GM19463 (cell line): Measurements from ENCODE around the gene SMC3.
"Not testable (repeated sequence)": the region's sequence is repeated elsewhere in the genome, so short reads cannot be mapped to it uniquely, and the experiment has no call there.

Experiments
- ATAC-seq: cut with Tn5 transposase; IDR thresholded peaks from one replicate; pipeline ENCODE4 v1.9.1; 2021; ENCODE audit warnings: mild to moderate bottlenecking, moderate library complexity; ENCODE audit not compliant: unreplicated experiment

The SMC3 gene

GRCh38 chr10:110567201-110568054 is at the start of gene SMC3:
SMC3 (plus strand) TSS chr10:110567695; CDS start chr10:110567817, 122 bp downstream.
- ATAC-seq: peak; percentile 87

- ATAC-seq: no peak
Measured at GRCh38 chr10:110522365-110522988, 45.0 kb upstream of the SMC3 start.

GRCh38 chr10:110523736-110524135 is 43.8 kb upstream of the SMC3 start:
- ATAC-seq: no peak

GRCh38 chr10:110524179-110524858 is 43.2 kb upstream of the SMC3 start:
- no peak for ATAC-seq

GRCh38 chr10:110524859-110525232 is 42.6 kb upstream of the SMC3 start:
- no peak for ATAC-seq

- ATAC-seq: no peak
Measured at GRCh38 chr10:110525349-110526260, 41.9 kb upstream of the SMC3 start.

GRCh38 chr10:110527731-110528171 is 39.7 kb upstream of the SMC3 start:
- ATAC-seq: no peak

GRCh38 chr10:110528224-110528996 is 39.1 kb upstream of the SMC3 start:
- ATAC-seq: peak; percentile 9

- ATAC-seq: peak; percentile 82
Measured at GRCh38 chr10:110528997-110529524, 38.4 kb upstream of the SMC3 start.

GRCh38 chr10:110529596-110530011 is 37.9 kb upstream of the SMC3 start:
- no peak for ATAC-seq

- no peak for ATAC-seq
Measured at GRCh38 chr10:110530131-110530831, 37.2 kb upstream of the SMC3 start.

- no peak for ATAC-seq
Measured at GRCh38 chr10:110531687-110532086, 35.8 kb upstream of the SMC3 start.

- not testable (repeated sequence) for ATAC-seq
Measured at GRCh38 chr10:110532628-110533027, 34.9 kb upstream of the SMC3 start.

- no peak for ATAC-seq
Measured at GRCh38 chr10:110533149-110533548, 34.3 kb upstream of the SMC3 start.

GRCh38 chr10:110534571-110534970 is 32.9 kb upstream of the SMC3 start:
- ATAC-seq: no peak

GRCh38 chr10:110535958-110536891 is 31.3 kb upstream of the SMC3 start:
- peak; percentile 86 for ATAC-seq

GRCh38 chr10:110539091-110539490 is 28.4 kb upstream of the SMC3 start:
- no peak for ATAC-seq

GRCh38 chr10:110540031-110540430 is 27.5 kb upstream of the SMC3 start:
- no peak for ATAC-seq
